NOMO-1 treated with dmso at 0.1 percent for 144 hours (cell line): ENCODE measurements around the gene PUM1.
"Not testable (repeated sequence)": the region's sequence is repeated elsewhere in the genome, so short reads cannot be mapped to it uniquely, and the experiment has no call there.

Experiments
- DNase-seq: peaks from one replicate; lab custom pipeline; 2025; ENCODE audit not compliant: unreplicated experiment; lab: John Stamatoyannopoulos, UW

The PUM1 gene

GRCh38 chr1:31000301-31000700 is 65.2 kb downstream of the PUM1 start:
- DNase-seq: no peak

- DNase-seq: no peak
Measured at GRCh38 chr1:30998887-30999286, 66.6 kb downstream of the PUM1 start.

DNA sequence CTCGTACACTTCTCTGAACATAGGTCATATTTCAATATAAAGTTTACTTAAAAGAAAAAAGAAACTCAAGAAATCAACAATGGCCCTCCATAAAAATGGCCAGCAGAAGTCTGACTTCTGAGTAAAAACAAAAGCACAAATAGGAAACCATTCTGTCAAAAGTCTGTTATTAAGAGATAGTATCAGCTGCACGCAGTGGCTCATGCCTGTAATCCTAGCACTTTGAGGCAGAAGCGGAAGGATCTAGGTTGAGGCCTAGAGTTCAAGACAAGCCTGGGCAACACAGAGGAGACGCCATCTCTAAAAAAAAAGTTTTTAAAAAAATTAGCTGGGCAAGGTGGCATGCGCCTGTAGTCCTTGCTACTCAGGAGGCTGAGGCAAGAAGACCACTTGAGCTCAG is 67.3 kb downstream of the PUM1 start:
- DNase-seq: no peak

- DNase-seq: no peak
Measured at GRCh38 chr1:30997463-30998057, 68.0 kb downstream of the PUM1 start.

DNA sequence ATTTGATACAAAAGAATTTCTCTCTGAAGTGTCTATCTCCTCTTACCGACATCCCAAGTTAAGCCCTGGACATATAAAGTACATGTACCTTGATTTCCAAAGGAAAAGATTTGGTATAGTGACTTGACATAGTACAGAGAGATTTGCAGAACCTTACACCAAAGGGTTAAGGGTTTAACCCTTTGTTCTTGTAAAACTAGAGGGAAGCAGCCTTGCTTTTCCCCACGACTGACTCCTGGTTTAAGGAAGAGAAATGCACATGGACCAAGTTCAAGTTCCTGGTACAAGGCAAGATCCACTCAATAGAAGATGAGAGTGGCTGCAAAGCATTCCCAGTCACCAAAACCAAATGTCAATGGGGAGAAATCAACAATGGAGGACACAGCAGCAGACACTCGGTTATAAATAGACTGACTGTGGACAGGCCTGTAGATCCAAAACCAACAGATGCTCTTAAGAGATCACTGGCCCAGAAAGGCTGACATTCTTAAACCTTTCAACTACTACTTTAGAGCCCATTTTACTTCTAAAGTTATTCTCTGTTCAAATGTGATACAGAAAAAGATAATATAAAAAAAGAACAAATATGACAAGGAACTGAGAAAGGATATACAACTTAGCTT is 69.4 kb downstream of the PUM1 start:
- DNase-seq: no peak

- peak; percentile 25 for DNase-seq
Measured at GRCh38 chr1:30991862-30992606, 73.5 kb downstream of the PUM1 start.

GRCh38 chr1:30990591-30990990 is 74.9 kb downstream of the PUM1 start:
- DNase-seq: no peak

- DNase-seq: no peak
Measured at GRCh38 chr1:30988045-30988444, 77.5 kb downstream of the PUM1 start.

DNA sequence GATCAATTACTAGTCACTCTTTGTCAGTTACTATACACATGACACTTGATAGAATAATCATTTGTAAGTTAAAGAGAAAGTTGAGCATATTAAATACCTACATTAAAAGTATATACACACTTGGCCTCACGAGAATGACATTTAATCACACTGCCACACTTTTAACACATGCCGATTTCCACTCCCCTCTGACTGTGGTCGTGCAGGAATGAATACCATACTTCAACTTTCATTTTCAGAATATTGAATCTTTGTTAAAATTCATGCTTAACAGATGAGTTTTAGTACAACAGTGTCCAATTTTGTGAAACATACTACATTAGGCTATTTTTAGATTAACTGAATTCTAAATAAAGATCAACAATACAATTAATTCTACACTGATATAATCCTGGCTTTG is 78.8 kb downstream of the PUM1 start:
- DNase-seq: no peak

DNA sequence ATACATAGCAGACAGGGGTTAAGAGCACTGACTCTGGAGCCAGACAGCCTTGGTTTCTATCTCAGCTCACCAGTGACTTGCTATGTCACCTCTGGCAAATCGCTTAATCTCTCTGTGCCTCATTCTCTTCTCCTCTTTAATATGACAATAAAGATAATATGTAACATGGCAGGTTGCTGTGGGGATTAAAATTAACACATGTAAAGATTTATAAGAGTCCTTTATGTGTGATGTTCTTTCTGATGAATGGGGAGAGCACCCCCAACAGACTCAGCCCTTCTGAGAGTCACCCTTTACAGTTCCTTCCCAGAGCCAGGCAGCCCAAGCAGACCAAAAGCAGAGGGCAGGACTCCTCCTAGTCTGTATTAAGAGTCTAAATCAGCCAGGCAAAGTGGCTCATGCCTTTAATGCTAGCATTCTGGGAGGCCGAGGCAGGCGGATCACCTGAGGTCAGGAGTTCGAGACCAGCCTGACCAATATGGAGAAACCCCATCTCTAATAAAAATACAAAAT is 80.5 kb downstream of the PUM1 start:
- no peak for DNase-seq

GRCh38 chr1:30984165-30984889 is 81.2 kb downstream of the PUM1 start:
- no peak for DNase-seq

GRCh38 chr1:30982937-30983336 is 82.6 kb downstream of the PUM1 start:
- peak; percentile 79 for DNase-seq

- no peak for DNase-seq
Measured at GRCh38 chr1:30982431-30982830, 83.1 kb downstream of the PUM1 start.

GRCh38 chr1:30981172-30981571 is 84.3 kb downstream of the PUM1 start:
- no peak for DNase-seq

- DNase-seq: no peak
Measured at GRCh38 chr1:30977511-30977910, 88.0 kb downstream of the PUM1 start.

GRCh38 chr1:30977105-30977504 is 88.4 kb downstream of the PUM1 start:
- no peak for DNase-seq

DNA sequence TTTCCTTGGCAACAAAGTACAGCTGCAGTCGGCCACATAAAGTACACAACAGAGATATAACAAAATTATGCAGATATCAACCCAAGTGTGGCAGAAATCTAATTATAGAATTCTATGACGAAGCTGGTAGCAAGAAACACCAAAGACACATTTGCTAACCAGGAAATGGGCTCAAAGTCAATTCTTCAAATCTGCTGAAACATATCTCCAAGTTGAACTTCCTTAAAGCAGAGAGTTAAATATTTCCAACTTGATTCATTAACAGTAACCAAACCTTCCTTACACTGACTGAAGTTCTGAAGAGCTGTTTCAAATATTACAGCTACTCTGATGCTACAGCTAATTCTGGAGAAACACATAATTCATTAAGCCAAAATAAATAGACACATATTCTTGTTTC is 89.4 kb downstream of the PUM1 start:
- DNase-seq: no peak

DNA sequence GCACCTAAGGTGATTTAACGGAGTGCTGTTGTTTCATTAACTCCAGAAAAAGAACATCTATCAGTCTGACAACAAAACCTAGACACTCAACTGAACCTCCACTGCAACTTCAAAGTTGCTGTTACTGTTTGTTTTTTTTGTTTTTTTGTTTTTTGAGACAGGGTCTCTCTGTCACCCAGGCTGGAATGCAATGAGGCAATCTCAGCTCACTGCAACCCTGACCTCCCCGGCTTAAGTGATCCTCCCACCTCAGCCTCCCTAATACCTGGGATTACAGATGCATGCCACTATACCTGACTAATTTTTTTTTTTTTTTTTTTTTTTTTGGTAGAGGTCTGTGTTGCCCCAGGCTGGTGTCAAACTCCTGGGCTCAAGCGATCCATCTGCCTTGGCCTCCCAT is 90.3 kb downstream of the PUM1 start:
- DNase-seq: no peak

- no peak for DNase-seq
Measured at GRCh38 chr1:30974536-30974935, 91.0 kb downstream of the PUM1 start.

GRCh38 chr1:30972349-30972748 is 93.2 kb downstream of the PUM1 start:
- DNase-seq: not testable (repeated sequence)

DNA sequence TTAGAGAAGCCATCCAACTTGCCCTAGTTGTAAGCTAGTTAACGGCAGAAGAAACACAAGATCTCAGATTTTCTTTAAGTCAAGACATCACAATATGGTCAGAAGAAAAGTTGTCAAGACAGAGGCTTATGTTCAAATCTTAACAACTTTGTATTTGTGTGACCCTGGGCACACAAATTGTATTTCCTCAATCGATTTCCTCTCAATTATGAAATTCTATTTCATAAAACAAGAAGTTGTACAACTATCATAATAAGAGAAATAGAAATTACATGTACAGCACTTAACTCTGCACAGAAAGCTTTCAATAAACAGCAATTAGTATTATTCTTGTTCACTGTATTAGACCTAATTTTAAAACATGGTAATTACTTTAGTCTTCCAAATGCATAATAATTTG is 94.0 kb downstream of the PUM1 start:
- no peak for DNase-seq

DNA sequence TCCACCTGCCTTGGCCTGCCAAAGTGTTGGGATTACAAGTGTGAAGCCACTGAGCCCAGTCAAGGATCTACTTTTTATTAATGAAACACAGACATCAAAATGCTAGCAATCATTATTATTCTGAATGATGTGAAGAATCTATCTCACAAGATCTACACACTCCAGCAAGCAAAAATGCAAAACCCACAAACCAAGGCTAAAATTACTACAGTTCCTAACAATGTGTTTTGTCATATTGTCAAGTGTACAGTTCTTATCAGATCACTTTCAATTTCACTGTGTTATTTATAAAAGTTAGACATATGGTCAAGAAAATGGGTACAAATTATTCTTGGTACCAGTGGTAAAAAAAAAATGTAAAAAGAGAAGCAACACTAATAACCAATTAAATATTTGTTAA is 95.6 kb downstream of the PUM1 start:
- no peak for DNase-seq
